ENCODE results near the gene DUSP8.
A peak's percentile ranks its signal among the peaks of the same experiment; 100 is the strongest.

Gene DUSP8

DNA sequence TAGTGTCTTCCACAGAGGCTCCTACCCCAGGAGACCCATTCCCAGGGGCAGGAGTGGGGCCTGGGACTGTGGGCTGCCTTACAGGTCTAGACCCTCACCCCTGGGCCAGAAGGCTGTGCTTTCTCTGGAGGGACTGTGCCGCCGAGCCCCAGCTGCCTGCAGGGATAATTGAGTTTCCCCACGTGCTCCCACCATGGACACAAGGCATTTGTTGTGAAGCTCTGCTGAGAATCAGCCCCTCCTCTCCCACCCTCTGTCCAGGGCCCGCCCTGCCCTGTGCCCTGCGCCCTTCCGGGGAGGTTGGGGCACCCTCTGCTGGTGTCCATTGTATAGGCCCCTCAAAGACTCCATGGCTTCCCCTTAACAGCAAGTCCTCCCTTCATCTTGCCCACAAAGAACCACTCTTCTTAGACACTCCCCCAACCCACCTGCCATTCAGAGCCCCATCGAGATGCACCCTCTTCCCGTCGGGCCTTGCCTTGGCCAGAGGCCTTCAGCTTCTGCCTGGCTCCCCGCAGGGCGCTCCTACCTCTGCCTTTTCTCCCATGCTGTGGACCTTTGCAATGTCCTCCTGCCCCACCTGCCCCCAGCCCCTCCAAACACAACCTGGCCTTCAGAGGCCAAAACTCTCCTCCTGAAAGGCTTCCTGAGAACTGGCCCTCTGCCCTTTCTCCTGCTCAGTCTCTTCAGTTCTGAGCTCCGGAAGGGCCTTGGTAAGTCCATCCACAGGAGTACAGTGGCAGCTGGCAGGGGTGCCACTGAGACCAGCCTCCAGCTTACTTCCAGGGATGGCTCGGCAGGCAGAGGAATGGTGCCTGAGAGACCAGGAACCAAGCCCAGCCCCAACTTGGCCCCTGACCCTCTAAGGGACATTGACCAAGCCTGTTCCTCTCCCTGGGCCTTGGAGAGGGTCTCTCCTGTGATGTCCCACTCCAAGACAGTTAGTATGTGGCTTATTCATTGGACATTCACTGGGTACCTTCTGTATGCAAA, 22.4 kb downstream of the DUSP8 start:
- no peak for DNase-seq

DNA sequence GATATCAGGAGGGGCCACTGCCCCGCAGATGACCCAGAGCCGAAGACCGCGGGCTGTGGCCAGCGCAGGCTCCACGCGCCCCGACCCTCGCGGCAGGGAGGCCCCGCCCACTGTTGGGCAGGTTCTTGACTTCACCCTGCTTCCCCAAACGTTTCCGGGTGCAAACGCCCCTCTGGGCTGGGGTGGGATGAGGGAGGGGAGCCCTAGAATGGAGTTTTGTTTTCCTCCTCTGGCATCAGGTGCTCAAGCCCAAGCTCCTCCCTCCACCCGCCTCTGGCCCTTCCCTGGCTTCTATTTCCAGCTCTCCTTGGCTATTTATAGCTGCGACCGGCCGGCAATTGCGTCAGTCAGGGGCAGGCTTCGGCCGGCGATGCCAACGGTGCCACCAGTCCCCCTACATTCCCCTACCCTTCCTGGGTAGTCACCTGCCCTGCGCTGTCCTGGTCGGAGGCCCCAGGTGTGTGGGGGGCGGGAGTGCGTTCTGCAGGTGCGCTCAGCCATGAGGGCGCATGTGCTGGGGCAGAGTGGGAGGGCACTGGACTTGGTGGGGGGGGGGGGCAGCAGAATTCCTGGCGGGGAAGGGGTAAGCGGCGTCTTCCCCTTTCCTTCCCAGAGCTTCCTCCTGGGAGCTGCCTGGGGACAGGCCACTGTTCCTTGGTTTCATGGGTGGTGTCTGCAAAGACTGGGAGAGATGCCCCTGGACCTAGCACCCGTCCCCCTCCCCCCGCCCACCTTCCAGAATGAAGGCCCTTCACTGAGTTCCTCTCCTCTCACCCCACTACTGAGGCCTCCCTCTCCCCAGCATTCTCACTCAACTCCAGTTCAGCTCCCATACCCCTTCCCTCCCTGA, 23.6 kb downstream of the DUSP8 start:
- no peak for DNase-seq

DNA sequence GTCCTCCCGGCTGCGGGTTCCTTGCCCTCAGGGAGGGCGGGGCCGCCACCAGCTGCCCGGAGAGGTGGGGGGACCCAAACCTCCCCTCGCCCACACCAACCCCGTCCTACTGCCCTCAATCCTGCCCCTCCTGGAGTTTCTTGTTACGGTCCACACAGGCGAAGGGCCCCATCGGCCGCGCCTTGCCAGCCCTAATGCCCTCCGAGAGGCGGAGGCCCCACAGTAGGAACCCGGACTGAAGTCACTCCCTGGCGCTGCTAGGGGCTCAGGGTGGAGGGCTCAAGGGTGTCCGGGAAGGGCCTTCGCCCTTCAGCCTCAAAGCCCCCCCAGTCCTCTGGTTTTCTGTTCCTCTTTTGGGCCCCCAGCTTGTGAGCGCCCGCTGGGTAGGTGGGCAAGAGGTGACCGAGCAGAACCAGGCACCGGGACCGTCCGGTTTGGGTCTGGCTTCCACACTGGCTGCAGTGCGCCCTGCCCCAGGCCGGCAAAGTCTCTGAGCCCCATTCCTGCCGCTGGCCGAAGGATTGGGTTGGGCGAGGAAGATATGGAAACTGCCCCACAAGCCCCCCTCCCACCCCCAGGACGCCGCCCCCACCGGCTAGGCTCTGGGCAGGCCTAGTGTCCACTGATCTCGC, 24.5 kb downstream of the DUSP8 start:
- no peak for DNase-seq

DNA sequence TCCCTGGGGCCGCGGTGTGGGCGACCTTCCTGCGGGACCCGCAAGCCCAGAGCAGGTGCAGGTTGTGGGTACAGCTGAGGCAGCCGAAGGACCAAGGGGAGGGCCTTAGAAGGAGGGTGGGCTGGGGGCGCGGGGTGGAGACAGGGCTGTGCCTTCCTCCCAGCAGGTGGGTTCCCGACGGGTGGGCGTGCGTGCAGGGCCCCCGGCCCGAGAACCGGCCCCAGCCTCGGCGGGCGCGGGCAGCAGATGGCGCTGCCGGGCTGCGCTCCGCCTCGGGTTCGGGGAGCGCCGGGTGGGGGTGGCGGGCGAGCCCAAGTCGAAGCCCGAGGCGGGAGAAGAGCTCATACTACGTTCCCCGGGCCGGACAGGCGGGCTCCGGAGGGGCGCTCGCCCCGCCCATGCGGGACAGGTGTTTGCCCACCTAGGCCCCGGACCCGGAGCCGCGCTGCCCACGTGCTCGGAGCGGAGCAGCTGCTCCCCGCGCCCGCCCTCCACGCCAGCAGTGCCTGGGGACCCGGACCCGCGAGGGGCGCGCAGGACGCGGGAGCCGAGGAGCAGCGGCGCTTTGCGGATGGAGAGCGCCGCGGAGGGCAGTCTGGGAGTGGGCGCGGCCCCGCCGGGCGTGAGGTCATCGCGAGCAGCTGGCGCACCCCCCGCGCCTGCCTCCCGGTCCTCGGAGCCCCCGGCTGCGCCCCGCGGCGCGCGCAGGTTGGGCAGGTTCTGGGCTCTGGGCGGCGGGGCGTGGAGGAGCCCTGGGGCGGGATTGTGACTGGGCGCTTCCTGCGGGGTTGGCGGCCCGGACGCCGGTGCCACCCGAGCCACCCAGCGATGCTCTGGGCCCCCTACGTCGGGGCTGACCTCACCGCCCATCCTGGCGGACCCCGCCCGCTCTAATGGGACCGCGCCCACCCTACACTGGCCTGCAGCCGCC, 25.3 kb downstream of the DUSP8 start:
- DNase-seq, result peak in 3 of 5 experiments; percentile 29 to 41 (median 38)

DNA sequence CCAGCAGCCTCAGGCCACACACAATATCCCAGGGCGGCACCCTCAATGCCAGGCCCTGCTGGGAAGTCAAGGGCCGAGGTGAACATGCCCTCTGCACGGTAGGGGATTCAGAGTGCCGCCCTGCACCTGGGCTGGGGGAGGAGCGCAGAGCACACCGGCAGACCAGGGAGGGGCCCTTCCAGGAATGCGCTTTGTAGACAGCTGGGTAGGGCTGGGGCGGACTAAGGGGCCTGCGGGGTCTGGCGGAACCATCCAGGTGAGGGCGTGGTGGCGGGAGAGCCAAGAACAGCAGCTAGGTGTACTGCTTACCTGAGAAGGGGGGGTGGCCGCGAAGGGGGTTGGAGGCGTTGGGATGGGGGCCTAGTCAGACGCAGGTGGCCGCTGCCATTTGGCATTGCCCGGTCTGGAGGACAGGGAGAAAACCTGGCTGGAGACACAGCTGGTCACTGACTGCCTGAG, 26.0 kb downstream of the DUSP8 start:
- no peak for DNase-seq

DNA sequence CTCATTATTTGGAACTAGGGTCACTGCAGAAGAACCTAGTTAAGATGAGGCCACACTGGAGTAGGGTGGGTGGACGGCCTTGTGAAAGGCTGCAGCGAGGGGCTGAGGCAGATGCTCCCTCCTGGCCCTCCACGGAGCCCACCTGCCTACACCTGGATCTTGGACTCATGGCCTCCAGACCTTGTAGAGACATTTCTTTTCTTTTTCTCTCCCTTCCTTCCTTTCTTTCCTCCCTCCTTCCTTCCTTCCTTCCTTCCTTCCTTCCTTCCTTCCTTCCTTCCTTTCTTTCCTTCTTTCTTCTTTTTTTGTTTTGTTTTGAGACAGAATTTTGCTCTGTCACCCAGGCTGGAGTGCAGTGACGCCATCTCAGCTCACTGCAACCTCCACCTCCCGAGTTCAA, 26.6 kb downstream of the DUSP8 start:
- no peak for DNase-seq

DNA sequence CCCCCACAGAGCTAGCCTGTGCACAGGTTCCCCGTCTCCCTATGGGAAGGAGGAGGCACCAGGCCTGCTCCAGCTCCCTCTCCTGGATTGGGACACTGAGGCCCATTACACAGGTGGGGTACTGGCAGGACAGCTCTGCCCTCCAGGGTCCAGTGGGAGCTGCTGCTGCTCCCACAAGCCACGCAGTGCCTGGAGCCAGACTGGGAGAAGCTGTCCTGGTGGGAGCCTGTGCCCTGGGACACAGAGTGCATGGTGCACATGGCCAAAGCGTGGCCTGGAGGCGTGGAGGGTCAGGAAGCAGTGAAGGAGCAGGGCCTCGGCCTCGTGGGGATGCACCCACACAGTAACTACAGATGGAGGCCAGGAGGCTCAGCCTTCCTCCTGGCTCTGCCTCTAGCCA, 27.5 kb downstream of the DUSP8 start:
- no peak for DNase-seq

DNA sequence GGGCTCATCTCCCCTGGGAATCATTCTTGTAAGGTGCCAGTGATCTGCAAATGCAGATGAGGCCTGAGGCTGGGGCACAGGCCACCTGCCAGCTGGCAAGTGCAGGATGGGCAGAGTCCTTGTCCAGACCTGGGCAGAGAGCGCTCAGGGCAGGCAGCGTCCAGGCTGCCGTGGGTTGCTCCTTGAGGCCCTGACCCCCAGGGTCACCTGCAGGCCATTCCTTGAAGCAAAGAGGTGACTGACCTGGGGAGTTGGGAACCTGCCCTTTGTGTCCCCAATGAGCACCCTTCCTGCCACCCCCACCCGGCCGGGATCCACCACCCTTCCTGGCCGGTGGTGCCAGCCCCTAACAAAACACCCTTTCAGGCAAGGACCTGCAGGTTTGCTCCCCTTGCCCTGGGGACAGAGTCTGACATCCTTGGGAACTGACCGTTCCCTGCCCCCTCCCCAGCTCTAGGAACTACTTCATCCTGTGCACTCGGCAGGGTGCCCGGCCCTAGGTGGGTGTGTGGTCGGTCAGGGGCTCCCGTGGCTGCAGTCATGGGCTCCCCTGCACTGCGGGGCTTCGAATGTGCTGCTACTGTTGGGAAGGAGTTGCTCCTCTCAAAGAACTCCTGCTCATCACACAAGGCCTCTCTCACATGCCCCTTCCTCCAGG, 28.3 kb downstream of the DUSP8 start:
- DNase-seq, result no peak

DNA sequence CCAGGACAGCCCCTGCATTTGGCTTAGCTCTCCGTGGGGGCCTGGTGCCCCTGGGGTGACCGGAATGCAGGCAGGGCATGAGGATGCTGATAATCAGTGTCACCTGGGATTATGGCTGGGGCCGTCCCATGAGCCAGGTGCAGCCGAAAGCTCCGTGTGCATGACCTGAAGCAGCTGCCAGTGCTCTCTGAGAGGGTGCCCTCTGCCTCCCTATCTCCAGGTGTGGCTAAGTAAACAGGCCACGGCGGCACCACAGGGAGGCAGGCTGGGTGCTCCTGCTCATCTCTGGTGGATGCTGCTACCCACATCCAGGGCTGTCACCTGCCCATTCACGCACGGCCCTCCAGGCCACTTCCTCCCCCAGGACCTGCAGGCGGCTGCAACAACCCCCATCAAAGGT, 29.8 kb downstream of the DUSP8 start:
- DNase-seq, result no peak

DNA sequence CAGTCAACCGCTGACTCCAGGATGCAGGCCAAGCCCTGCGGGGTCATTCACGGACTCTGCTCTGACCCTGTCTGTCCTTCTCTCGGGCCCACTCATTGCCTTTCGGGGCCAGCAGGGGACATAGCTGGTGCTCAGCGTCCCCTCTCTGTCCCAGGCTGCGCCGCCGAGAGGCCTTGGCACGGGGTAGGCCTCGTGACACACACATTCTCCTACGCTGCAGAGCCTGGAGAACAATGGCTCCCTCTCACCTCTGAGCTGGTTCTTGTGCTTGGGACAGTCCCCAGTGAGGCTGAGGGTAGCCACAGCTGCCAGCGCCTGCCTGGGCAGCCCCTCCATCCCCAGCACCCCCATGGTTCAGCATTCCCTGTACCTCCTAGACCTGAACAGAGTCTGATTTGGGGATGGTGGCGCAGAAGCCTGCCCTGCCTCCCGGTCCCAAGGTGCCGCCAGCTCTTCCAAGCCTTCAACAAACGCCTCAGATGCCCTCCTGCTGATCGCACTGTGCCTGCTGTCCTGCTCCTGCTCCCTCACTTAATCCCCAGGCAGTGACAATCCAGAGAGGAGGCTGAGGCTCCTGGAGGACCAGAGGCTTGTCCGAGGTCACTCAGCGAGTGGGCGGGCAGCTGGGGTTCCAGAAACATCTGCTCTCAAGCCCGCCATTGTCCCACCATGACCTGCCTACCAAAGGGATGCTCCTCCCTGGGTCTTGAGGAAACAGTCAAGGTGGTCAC, 30.4 kb downstream of the DUSP8 start:
- DNase-seq, result no peak

DNA sequence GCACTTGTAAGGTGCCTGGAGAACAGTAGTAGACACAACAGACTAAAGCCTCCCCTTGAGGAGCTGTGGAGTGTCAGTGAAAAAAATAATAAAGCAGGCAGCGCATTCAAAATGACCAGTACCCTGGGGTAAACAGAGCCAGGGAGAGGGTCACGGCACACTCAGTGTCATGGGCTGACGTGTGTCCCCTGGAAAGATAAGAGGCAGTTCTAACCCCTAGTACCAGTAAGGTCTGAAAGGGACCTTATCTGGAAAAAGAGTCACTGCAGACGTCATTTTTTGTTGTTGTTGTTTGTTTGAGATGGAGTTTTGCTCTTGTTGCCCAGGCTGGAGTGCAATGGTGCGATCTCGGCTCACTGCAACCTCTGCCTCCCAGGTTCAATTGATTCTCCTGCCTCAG, 32.0 kb downstream of the DUSP8 start:
- DNase-seq, result no peak

DNA sequence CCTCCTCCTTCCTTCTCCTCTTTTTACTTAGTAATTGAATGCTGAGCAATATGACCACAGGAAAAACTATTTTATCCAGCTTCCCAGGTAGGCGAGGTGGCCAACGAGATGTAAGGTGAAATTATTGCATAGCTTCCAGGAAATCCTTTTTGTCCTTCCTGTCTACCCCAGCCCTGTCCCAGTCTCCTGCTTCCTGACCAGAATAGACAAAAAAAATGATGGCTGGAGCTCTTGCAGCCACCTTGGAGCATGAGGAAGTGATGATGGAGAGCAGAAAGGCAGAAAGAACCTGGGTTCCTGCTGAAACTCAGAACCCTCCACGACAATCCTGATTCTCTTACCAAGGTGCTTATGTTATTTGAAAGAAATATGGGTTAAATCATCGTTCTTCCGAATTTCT, 33.9 kb downstream of the DUSP8 start:
- no peak for DNase-seq

DNA sequence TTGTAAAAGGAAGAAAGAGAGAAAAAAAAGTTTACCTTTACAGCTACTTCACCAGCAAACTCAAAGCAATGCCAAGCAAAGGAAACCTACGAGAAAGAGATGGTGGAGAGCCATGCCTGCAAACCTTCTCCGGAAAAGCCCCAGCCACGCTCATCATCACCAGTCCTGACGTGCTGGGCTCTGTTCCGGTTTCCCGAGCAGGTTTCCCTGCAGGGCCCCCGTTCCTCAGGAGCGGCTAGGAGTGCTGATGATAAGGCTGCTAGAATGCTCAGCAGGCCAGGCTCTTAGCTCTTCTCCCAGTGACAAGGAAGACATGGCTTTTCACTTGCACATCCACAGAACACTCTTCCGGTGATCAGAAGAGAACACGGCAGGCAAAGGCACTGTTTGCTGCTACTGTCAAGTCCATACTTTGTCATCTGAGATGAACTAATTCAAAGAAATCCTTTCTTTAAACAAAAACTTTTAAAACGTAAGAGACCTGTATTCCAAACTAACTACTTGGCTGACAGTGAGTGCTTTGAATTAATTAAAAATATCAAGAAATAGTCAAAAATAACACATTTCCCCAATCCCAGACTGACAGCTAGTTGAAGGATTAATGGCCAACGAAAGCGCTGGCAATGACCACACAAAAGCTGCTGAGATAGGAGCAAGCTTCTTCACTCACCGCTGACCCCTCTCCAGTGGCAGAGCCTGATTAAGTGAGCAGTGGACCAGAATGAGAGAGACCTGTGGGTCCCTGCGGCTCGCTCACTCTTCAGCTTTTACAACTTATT, 35.8 kb downstream of the DUSP8 start:
- no peak for DNase-seq

DNA sequence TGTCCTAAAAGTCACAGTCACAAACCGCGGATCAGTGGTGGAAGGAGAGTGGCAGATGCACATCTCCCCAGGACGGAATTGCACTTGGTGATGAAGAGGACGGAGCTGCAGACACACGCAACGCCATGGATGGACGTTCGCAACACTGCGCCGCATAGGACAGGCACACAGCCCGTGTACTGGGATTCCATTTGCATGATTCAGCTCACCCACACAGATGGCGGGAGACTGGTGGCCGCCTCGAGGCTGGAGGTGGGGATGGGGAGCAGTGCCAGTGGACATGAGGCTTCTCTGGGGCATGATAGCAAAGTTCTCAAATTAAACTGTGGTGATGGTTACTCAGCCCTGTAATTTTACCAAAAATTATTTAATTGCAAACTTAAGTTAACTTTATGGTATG, 37.4 kb downstream of the DUSP8 start:
- DNase-seq, result no peak

DNA sequence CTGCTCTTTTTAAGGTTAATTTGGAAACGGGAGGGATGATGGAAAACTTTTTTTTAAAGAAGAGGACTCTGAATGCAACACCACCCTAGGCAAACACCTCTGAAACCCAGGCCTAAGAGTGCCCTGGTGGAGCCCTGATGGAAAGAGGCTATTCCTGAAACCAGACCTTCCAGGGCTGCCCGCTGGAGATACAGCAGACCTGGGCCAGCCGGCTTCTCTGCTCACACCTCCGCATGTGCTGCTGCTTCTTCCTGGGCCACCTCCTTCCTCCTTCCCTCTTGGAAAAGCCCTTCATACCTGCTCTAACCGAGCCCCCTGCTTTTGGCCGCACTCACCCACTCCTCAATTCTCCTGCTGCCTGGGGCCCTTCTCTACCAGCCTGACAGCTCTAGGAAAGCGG, 37.9 kb downstream of the DUSP8 start:
- no peak for DNase-seq

DNA sequence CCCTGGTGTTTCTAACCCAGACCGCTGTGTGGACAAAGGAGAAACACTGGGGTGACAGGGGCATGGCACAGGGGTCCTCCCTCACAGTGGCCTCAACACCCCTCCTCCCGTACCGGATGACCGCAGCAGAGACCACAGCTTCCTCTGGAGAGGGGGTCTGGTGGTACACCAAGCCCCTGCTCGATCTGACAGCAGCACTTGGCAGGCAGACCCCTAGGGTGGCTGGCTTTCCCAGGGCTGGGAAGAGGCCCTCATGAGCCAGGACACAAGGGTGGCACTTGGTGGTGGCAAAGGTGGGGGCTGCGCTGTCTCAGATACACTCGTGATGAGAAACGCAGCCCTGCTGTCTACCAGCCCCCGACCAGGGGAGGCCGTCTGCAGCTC, 38.7 kb downstream of the DUSP8 start:
- no peak for DNase-seq

DNA sequence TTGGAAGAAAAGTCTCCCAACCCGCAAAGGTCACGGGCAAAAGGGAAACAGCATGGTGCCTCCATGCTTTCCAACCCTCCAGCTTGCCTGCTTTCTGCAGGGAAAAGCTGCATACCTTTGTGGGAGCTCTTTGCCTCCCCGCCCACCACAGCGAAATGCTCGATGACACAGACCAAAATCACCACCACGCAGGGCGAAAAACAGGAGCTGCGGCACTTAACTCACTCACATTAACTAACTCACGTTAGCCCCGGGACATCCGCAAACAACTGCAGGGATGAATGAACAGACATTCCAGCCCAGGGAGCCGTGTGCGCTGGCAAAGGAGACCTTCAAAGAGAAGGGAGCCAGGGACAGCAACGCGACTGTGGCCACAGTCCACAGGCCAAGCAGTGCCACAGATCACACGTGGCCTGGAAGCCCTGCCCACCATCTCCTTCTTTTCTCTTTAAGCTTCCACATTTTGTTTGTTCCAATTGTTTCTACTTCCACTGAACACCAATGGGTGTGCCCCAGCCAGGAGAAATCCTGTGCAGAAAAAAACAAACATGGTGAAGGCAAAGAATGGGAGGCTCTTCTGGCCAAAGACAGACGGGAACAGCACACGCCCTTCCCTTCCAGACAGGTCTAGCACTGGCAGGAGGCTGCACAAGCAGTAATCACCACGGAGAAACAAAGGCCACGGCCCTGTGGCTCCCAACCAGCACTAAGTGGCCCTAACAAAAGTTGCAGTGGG, 39.3 kb downstream of the DUSP8 start:
- DNase-seq, result no peak

DNA sequence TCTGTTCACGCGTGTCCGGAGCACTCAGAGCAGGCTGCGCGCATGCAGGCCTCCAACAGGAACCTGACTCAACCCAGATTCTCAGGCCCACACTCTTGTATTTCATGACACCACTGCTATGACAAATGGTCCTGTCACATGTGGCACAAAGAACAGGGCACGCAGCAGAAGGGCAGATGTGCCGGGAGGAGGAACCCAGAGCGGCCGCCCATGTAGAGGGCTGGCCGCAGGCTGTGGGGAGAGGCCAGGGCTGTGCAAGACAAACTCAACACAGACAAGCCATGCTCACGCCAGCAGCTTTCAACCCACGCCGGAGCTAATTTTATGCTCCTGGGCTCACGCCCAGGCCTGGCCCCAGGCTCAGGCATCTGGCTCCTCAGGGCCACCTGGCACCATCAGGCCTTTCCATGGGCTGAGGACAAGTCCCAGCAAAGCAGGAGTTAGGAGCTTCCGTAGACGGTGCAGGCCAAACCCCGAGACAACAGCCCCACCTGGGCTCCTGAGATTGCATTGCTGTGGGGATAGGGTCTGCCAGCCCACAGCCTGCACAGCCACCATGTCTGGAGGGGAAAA, 40.0 kb downstream of the DUSP8 start:
- no peak for DNase-seq

Data from T-helper 2 cell (primary cell).